ENCODE results near the gene OLA1. TPM values are rescaled to one million over a fixed set of nuclear protein-coding genes. Genes with fewer than 3 reads are reported as not detected.

Gene OLA1
- total RNA-seq, 1 experiment from 2014 or later, result 263 TPM

GRCh38 chr2:174083843-174084458, 164.4 kb downstream of the OLA1 start:
- POLR2A ChIA-PET (ENCODE audit: unreplicated experiment), result interaction anchor here (0.9 kb wide), 1 partner anchor 1830 kb away, joined by 6 read pairs; no protein-coding TSS in a partner anchor
- H3K79me2 ChIP-seq (ENCODE audit: low read depth), result no peaks in the 10 kb centered on the region
- intact Hi-C loops (cut with micrococcal nuclease; ENCODE audit: unreplicated experiment), result no loop called here

GRCh38 chr2:174080672-174081121, 167.6 kb downstream of the OLA1 start:
- Histone ChIP-seq H3F3A (ENCODE audit: insufficient read depth, low read depth) (peaks cover 22% of the 10 kb centered on the region), H3K27ac (no peak overlapping the region), H2AFZ (no peak overlapping the region), H3K79me2 (ENCODE audit: low read depth) (no peaks in the 10 kb centered on the region), H3K9me2 (ENCODE audit: insufficient read depth) (no peaks in the 10 kb centered on the region), H3K4me1 (replicated peaks; ENCODE audit: insufficient read depth) (no peaks in the 10 kb centered on the region), H3K36me3 (ENCODE audit: low read depth) (peaks cover 9% of the 10 kb centered on the region), H3K9me3 (ENCODE audit: insufficient read depth, low read depth) (no peaks in the 10 kb centered on the region), H3K4me3 (no peak overlapping the region), H3K27me3 (ENCODE audit: insufficient read depth, low read depth) (no peaks in the 10 kb centered on the region), H3K4me2 (no peak overlapping the region), H4K20me1 (ENCODE audit: insufficient read depth) (peaks cover 5% of the 10 kb centered on the region; the same call in 1 of the 2 replicates)
- intact Hi-C loops (cut with micrococcal nuclease; ENCODE audit: unreplicated experiment), result no loop called here
- no TSS peak for BruUV-seq (replicated peaks)
- ChIA-PET POLR2A (ENCODE audit: unreplicated experiment) (no interaction called here), CTCF (no interaction called here)
- DNase-seq, result no peak
- no peak for TF ChIP-seq CTCF (conservative IDR thresholded peaks at IDR 0.05)
- TF ChIP-seq EZH2 (IDR thresholded peaks at IDR 0.05; ENCODE audit: low read depth), result no peak

More at GRCh38 chr2:174083843-174084458, 164.4 kb downstream of the OLA1 start:
- H2AFZ ChIP-seq, result no peak overlapping the region
- no peak overlapping the region for H3K4me2 ChIP-seq
- no peaks in the 10 kb centered on the region for H3K4me1 ChIP-seq (replicated peaks; ENCODE audit: insufficient read depth)
- no peak for DNase-seq
- H3K4me3 ChIP-seq, result no peak overlapping the region
- no peaks in the 10 kb centered on the region for H3K27me3 ChIP-seq (ENCODE audit: insufficient read depth, low read depth)
- TF ChIP-seq EZH2 (IDR thresholded peaks at IDR 0.05; ENCODE audit: low read depth) (no peak), CTCF (conservative IDR thresholded peaks at IDR 0.05) (no peak)
- no peak overlapping the region for H3K27ac ChIP-seq
- no peaks in the 10 kb centered on the region for H3K9me3 ChIP-seq (ENCODE audit: insufficient read depth, low read depth)
- CTCF ChIA-PET, result no interaction called here
- BruUV-seq (replicated peaks), result no TSS peak
- peaks cover 11% of the 10 kb centered on the region for H3K36me3 ChIP-seq (ENCODE audit: low read depth)
- H3F3A ChIP-seq (ENCODE audit: insufficient read depth, low read depth), result peaks cover 13% of the 10 kb centered on the region; the same call in 1 of the 2 replicates
- no peaks in the 10 kb centered on the region for H3K9me2 ChIP-seq (ENCODE audit: insufficient read depth)
- H4K20me1 ChIP-seq (ENCODE audit: insufficient read depth), result no peaks in the 10 kb centered on the region

- H3K9me2 ChIP-seq (ENCODE audit: insufficient read depth), result no peaks in the 10 kb centered on the region; the same call in 1 of the 2 replicates
- no peaks in the 10 kb centered on the region for H3K9me3 ChIP-seq (ENCODE audit: insufficient read depth, low read depth)
- H2AFZ ChIP-seq, result no peak overlapping the region
- no peak overlapping the region for H3K4me2 ChIP-seq
- no peaks in the 10 kb centered on the region for H3K4me1 ChIP-seq (replicated peaks; ENCODE audit: insufficient read depth)
- TF ChIP-seq CTCF (conservative IDR thresholded peaks at IDR 0.05) (peak; percentile 76), EZH2 (IDR thresholded peaks at IDR 0.05; ENCODE audit: low read depth) (no peak)
- POLR2A ChIA-PET (ENCODE audit: unreplicated experiment), result interaction anchor here (0.5 to 0.6 kb wide), 2 partner anchors 427 to 595 kb away, joined by 3 to 7 read pairs; no protein-coding TSS in a partner anchor
- H3K4me3 ChIP-seq, result no peak overlapping the region
- no TSS peak for BruUV-seq (replicated peaks)
- H3K27ac ChIP-seq, result no peak overlapping the region
- DNase-seq, result no peak
- H3F3A ChIP-seq (ENCODE audit: insufficient read depth, low read depth), result peaks cover 22% of the 10 kb centered on the region
- intact Hi-C loops (cut with micrococcal nuclease; ENCODE audit: unreplicated experiment), result no loop called here
- no peaks in the 10 kb centered on the region; the same call in 1 of the 2 replicates for H3K79me2 ChIP-seq (ENCODE audit: low read depth)
- no peaks in the 10 kb centered on the region for H3K27me3 ChIP-seq (ENCODE audit: insufficient read depth, low read depth)
- CTCF ChIA-PET, result interaction anchor here (0.5 to 0.6 kb wide), 3 partner anchors 392 to 883 kb away, joined by 3 to 8 read pairs (median 3); no protein-coding TSS in a partner anchor
- peaks cover 23% of the 10 kb centered on the region for H3K36me3 ChIP-seq (ENCODE audit: low read depth)
- peaks cover 5% of the 10 kb centered on the region; the same call in 1 of the 2 replicates for H4K20me1 ChIP-seq (ENCODE audit: insufficient read depth)
Measured at GRCh38 chr2:174078275-174078674, 170.1 kb downstream of the OLA1 start.

All from PC-9 (cell line).